GM18499 (cell line): ENCODE results near the gene ERMAP.
"Not testable (repeated sequence)": the region's sequence is repeated elsewhere in the genome, so short reads cannot be mapped to it uniquely, and the experiment has no call there.

Experiments
- ATAC-seq: cut with Tn5 transposase; IDR thresholded peaks from one replicate; pipeline ENCODE4 v1.9.1; 2021; ENCODE audit warnings: moderate number of reproducible peaks; ENCODE audit not compliant: insufficient read depth, unreplicated experiment

The ERMAP gene

DNA sequence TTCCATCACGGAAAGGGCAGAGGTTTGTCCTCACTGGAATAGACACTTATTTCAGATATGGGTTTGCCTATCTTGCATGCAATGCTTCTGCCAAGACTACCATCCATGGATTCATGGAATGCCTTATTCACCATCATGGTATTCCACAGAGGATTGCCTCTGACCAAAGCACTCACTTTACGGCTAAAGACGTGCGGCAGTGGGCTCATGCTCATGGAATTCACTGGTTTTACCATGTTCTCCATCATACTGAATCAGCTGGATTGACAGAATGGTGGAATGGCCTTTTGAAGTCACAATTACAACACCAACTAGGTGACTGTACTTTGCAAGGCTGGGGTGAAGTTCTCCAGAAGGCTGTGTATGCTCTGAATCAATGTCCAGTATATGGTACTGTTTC lies 51.5 kb downstream of the ERMAP start:
- not testable (repeated sequence) for ATAC-seq

- ATAC-seq, result not testable (repeated sequence)
These were observed 52.3 kb downstream of the ERMAP start for GRCh38 chr1:42869254-42869653.

GRCh38 chr1:42869751-42870150 lies 52.8 kb downstream of the ERMAP start:
- not testable (repeated sequence) for ATAC-seq

GRCh38 chr1:42873108-42873507 lies 56.2 kb downstream of the ERMAP start:
- ATAC-seq, result not testable (repeated sequence)

GRCh38 chr1:42873670-42874069 lies 56.7 kb downstream of the ERMAP start:
- ATAC-seq, result no peak

DNA sequence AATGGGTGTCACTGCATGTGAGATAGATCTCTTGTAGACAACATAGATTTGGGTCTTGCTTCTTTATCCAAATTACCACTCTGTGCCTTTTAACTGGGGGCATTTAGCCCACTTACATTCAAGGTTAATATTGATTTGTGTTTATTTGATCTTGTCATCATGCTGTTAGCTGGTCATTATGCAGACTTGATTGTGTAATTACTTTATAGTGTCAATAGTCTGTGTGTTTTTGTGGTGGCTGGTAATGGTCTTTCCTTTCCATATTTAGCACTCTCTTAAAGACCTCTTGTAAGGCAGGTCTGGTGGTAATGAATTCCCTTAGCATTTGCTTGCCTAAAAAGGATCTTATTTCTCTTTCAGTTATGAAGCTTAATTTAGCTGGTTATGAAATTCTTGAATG lies 59.1 kb downstream of the ERMAP start:
- ATAC-seq, result no peak

DNA sequence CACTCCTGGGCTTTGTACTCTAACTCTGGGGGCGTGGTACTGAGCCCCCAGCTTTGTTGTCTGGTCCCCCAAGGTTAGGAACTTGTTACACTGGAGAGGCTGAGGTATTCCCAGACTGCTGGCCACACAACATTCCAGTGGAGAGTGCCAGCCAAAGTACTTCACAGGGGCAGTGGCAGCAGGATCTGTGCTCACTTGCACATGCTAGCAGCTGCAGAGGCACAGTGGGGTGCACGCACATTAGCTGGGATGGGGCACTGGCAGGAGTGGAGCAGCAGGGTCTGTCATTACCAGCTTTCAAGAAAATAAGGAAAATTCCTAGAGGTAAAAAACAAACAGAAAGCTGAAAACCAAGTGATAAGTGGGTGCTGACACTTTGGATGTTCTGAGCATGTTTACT lies 60.5 kb downstream of the ERMAP start:
- ATAC-seq, result no peak

DNA sequence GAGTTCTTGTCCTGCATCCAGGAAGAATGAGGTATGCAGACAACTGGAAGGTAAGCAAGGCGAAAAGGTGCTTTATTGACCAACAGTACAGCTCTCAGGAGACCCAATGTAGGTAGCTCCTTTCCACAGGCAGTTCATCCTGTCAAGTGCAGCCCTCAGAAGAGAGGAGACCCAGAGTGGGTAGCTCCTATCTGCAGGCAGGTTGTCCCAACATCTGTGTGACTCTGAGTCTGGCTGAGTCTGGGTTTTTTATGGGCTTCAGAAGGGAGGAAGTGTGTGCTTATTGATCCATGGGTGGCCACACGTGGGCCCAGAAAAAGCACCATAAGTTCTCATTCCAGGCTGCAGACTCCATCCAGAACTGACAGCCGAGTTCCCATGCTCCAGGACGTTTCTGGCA lies 63.5 kb downstream of the ERMAP start:
- no peak for ATAC-seq

GRCh38 chr1:42886046-42886739 lies 69.3 kb downstream of the ERMAP start:
- ATAC-seq, result no peak

DNA sequence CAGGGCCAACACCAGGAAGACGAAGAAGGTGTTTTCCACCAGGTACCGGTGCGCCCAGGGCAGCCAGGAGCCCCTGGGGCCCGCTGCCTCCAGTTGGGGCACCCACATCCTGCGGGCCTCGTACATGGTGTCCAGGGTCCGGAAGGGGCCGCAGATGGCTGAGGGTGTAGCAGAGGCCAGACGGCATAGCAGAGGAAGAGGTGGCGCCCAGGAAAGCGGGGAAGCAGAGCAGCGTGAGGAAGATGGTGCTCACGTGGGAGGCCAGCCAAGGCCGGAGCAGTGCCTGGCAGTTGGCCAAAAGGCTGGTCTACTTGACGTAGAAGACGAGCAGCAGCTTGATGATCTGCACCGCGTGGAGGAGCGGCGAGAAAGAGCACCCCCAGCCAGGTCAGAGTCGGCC lies 69.9 kb downstream of the ERMAP start:
- no peak for ATAC-seq

- ATAC-seq, result no peak
These were observed 70.4 kb downstream of the ERMAP start for GRCh38 chr1:42887366-42887765.

- ATAC-seq, result no peak
These were observed 71.2 kb downstream of the ERMAP start for GRCh38 chr1:42888013-42888633.

GRCh38 chr1:42889264-42889663 lies 72.3 kb downstream of the ERMAP start:
- ATAC-seq, result no peak

GRCh38 chr1:42891465-42892138 lies 74.7 kb downstream of the ERMAP start:
- ATAC-seq, result no peak
